Colonic mucosa (tissue), 4 donors: ENCODE measurements around the gene OPTC. TPM values are rescaled to one million over a fixed set of nuclear protein-coding genes. Genes with fewer than 3 reads are reported as not detected.
"Not testable (repeated sequence)": the region's sequence is repeated elsewhere in the genome, so short reads cannot be mapped to it uniquely, and the experiment has no call there.

ENCODE experiments used
- DNase-seq: peaks from one replicate; pipeline ENCODE4 v3.0.0-alpha.2; 2020
- H3K27ac ChIP-seq: fragments of 200-600 bp; one replicate; pipeline ENCODE4 v1.8.0; 2021
- H3K27me3 ChIP-seq: fragments of 200-600 bp; one replicate; pipeline ENCODE4 v1.8.0; 2021
- H3K36me3 ChIP-seq: fragments of 200-600 bp; one replicate; pipeline ENCODE4 v1.8.0; 2021
- H3K4me1 ChIP-seq: fragments of 200-600 bp; one replicate; pipeline ENCODE4 v1.8.0; 2021; ENCODE audit warnings: mild to moderate bottlenecking
- H3K4me3 ChIP-seq: fragments of 200-600 bp; one replicate; pipeline ENCODE4 v1.8.0; 2021
- H3K9ac ChIP-seq, 2 donors: one replicate each; pipeline ENCODE4 v1.7.0; 2013; ENCODE audit warnings: control low read depth in 2 of 2, low read depth in 2 of 2, low read length in 2 of 2
- H3K9me3 ChIP-seq: fragments of 200-600 bp; one replicate; pipeline ENCODE4 v1.8.0; 2021
- intact Hi-C: fragments of 100-400 bp; cut with DNase I; formaldehyde crosslinking; loops from one replicate; pipeline ENCODE4 v1.14.1; 2022
- total RNA-seq, 2 donors: library from RNA; stranded (reverse); fragmentation: NEBNext Ultra II Directional in 1 of 2; extraction: Animal tissue kit (Norgen Biotek cat#: 25700) in 1 of 2; gene quantifications; one replicate each; pipeline ENCODE4 v1.2.1, GENCODE V29; 2021
- TF ChIP-seq, protein P1 (sequence below): fragments of 200-600 bp; IDR thresholded peaks from one replicate; pipeline ENCODE4 v1.8.0; 2022; ENCODE audit warnings: antibody characterized with exemption, mild to moderate bottlenecking
- donor health status: healthy.
- donor health status: DM: no; HTN: no; CAD: no.
- donor health status: DM: no; HTN: no; CAD: no.

Gene OPTC
- total RNA-seq, 2 donors from 2014 or later: not detected

DNA sequence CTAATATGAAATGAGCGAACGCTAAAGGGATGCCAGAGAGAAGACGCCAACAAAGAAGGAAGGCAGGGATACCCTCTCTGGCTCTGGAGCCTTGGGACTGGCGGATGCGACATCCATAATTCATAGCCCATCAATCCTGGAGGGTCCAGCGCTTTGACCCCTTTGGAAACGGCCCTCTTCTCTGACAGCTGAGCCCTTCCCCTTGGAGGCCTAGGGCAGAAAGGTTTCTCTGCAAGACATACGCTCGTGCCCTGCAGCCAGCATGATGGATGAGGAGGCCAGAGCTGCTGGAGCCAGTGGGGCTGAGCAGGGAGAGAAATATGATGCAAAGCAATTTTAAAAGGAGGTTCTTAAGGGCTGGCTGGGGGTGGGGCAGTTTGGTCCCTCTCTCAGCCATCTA is 22.2 kb downstream of the OPTC start:
- no peaks in the 10 kb centered on the region for H3K4me1 ChIP-seq
- H3K27ac ChIP-seq: no peak overlapping the region
- TF ChIP-seq, protein P1, sequence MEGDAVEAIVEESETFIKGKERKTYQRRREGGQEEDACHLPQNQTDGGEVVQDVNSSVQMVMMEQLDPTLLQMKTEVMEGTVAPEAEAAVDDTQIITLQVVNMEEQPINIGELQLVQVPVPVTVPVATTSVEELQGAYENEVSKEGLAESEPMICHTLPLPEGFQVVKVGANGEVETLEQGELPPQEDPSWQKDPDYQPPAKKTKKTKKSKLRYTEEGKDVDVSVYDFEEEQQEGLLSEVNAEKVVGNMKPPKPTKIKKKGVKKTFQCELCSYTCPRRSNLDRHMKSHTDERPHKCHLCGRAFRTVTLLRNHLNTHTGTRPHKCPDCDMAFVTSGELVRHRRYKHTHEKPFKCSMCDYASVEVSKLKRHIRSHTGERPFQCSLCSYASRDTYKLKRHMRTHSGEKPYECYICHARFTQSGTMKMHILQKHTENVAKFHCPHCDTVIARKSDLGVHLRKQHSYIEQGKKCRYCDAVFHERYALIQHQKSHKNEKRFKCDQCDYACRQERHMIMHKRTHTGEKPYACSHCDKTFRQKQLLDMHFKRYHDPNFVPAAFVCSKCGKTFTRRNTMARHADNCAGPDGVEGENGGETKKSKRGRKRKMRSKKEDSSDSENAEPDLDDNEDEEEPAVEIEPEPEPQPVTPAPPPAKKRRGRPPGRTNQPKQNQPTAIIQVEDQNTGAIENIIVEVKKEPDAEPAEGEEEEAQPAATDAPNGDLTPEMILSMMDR: no peak
- DNase-seq: no peak
- no peak overlapping the region for H3K9ac ChIP-seq
- no peaks in the 10 kb centered on the region for H3K36me3 ChIP-seq
- intact Hi-C loops: no loop called here
- H3K27me3 ChIP-seq: no peaks in the 10 kb centered on the region
- no peaks in the 10 kb centered on the region for H3K9me3 ChIP-seq
- H3K4me3 ChIP-seq: no peak overlapping the region

DNA sequence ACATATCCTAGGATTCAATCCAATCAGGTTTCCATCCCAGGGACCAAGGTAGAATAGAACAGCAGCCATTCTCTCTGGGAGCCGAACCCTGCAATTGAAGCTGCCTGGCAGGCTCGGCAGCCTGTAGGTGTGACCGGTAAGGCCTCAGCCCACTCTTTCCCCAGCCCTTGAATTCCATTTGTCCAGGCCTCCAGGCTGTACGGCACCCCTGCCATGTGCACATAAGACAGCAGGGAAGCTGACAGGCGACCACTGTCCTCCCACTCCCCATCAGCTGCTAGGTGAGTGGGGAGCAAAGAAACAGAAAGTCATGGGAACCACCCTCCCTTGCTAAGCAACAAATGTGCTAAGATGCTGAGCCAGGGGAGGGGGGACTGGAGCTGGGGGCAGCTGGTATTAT is 23.0 kb downstream of the OPTC start:
- H3K36me3 ChIP-seq: no peaks in the 10 kb centered on the region
- no peaks in the 10 kb centered on the region for H3K9me3 ChIP-seq
- H3K4me1 ChIP-seq: no peaks in the 10 kb centered on the region
- no peaks in the 10 kb centered on the region for H3K27me3 ChIP-seq
- DNase-seq: no peak
- TF ChIP-seq, protein P1: no peak
- H3K4me3 ChIP-seq: no peak overlapping the region
- no peak overlapping the region for H3K27ac ChIP-seq
- intact Hi-C loops: no loop called here
- H3K9ac ChIP-seq: no peak overlapping the region

DNA sequence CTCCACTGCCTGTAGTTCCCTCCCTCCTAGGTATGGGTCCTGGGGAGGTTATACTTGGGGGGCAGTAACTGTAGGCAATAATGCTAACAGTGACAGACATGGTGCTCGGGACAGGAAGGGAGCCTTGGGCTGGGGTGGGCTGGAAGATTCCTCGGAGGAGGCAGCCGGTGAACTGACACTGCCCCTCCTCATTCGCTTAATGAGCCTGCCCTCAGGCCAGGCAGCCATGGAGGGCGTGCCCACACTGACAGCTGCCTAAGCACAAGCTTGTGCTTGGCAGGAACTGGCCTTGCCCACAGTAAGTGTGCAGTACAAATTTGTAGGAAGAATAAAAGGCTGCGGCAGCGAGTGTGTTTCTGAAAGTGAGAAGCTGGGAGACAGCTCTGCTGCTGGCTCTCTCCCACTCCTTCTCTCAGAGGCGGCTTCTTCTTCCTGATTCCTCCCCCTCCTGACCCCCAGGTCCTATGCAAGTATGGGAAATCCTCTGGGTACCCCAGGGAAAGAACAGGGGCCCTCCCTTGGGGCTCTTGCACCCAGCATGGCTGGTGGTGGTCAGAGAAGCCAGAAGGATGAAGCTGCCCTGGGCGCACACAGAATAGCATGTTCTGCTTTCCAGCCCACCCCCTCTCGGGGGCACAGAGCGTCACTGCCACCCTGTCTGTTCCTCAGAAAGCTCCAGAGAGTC is 23.6 kb downstream of the OPTC start:
- H3K4me3 ChIP-seq: no peak overlapping the region
- TF ChIP-seq, protein P1: no peak
- no peak for DNase-seq
- no peak overlapping the region for H3K9ac ChIP-seq
- no peaks in the 10 kb centered on the region for H3K4me1 ChIP-seq
- no peaks in the 10 kb centered on the region for H3K27me3 ChIP-seq
- intact Hi-C loops: no loop called here
- no peaks in the 10 kb centered on the region for H3K36me3 ChIP-seq
- H3K9me3 ChIP-seq: no peaks in the 10 kb centered on the region
- no peak overlapping the region for H3K27ac ChIP-seq

DNA sequence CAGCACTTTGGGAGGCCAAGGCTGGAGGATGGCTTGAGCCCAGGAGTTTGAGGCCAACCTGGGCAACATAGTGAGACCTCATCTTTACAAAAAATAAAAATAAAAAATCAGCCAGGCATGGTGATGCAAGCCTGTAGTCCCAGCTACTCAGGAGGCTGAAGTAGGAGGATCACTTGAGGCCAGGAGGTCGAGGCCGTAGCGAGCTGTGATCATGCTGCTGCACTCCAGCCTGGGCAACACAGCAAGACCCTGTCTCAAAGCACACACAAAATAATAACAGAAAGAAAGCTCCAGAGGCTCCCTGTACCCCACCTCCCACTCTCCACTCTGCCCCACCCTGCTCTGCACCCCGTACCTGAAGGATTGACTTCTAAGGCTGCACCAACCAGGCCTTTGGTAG is 24.2 kb downstream of the OPTC start:
- H3K36me3 ChIP-seq, H3K9ac ChIP-seq, intact Hi-C loops, H3K4me1 ChIP-seq, DNase-seq, H3K9me3 ChIP-seq, H3K27ac ChIP-seq, H3K4me3 ChIP-seq, H3K27me3 ChIP-seq: not testable (repeated sequence)

DNA sequence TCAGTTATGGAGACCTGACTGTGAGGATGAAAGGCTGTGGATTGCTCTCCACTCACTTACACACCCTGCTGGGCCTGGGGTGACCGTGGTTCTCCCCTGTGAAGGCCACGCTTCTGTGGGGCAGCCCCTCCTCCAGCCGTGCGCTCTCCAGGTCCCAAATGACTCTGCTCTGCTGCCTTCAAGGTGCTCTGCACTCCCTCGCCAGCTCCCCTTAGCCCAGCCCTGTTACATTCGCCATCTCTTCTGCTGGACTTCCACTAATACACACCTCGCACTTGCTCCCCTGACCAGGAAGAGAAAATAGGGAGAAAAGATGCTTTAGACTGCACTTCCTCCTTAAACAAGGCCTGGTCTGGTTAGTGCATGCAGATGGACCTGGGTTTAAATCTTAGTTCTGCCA is 24.6 kb downstream of the OPTC start:
- intact Hi-C loops: no loop called here

More for the DNA sequence above, 24.6 kb downstream of the OPTC start:
- Histone ChIP-seq H3K4me3 (no peak overlapping the region), H3K9ac (no peak overlapping the region), H3K27me3 (no peaks in the 10 kb centered on the region), H3K9me3 (no peaks in the 10 kb centered on the region), H3K27ac (no peak overlapping the region), H3K4me1 (no peaks in the 10 kb centered on the region), H3K36me3 (no peaks in the 10 kb centered on the region)
- TF ChIP-seq, protein P1: no peak
- DNase-seq: no peak
